ENCODE data around the gene SALL4. TPM values are rescaled to one million over a fixed set of nuclear protein-coding genes. Genes with fewer than 3 reads are reported as not detected.
"Not testable (repeated sequence)": the region's sequence is repeated elsewhere in the genome, so short reads cannot be mapped to it uniquely, and the experiment has no call there.

The SALL4 gene
- polyA plus RNA-seq, 4 donors, result 0.06 to 12.3 TPM; not detected in 2

- DNase-seq, result peak; percentile 92 to 95
- Histone ChIP-seq H3K27ac (ENCODE audit: low read depth in 1 of 3, low read length in 2 of 3) (peak overlapping the region; percentile 78 to 97 (median 92)), H3K27me3 (ENCODE audit: control insufficient read depth in 3 of 3, insufficient read depth in 3 of 3, low read length in 3 of 3) (no peaks in the 10 kb centered on the region), H3K9me3 (ENCODE audit: control insufficient read depth in 2 of 2, insufficient read depth in 1 of 2, low read depth in 1 of 2, low read length in 1 of 2) (no peaks in the 10 kb centered on the region), H3K4me1 (ENCODE audit: control insufficient read depth in 3 of 3, insufficient read depth in 2 of 3, low read depth in 1 of 3, low read length in 2 of 3) (peaks cover 0 to 11% (median 3%) of the 10 kb centered on the region in 3 donors), H3K36me3 (ENCODE audit: control insufficient read depth in 3 of 3, insufficient read depth in 2 of 3, low read depth in 1 of 3, low read length in 3 of 3) (peaks cover 0 to 3% (median 0%) of the 10 kb centered on the region in 3 donors), H3K4me3 (ENCODE audit: low read depth in 1 of 3, low read length in 3 of 3) (peak overlapping the region; percentile 54 to 98 (median 68))
- WGBS, 3 donors, result 1 to 2% (median 1%) methylated on average over 55 to 61 of the region's 61 CpGs
- no peak for FAIRE-seq
Observed at GRCh38 chr20:51766994-51767866, 35.1 kb downstream of the SALL4 start.

- H3K4me3 ChIP-seq (ENCODE audit: low read depth in 1 of 3, low read length in 3 of 3); DNase-seq; FAIRE-seq; H3K27me3 ChIP-seq (ENCODE audit: control insufficient read depth in 3 of 3, insufficient read depth in 3 of 3, low read length in 3 of 3); H3K27ac ChIP-seq (ENCODE audit: low read depth in 1 of 3, low read length in 2 of 3): not testable (repeated sequence)
- peaks cover 0 to 11% (median 0%) of the 10 kb centered on the region in 3 donors for H3K36me3 ChIP-seq (ENCODE audit: control insufficient read depth in 3 of 3, insufficient read depth in 2 of 3, low read depth in 1 of 3, low read length in 3 of 3)
- peaks cover 0 to 18% (median 3%) of the 10 kb centered on the region in 3 donors for H3K4me1 ChIP-seq (ENCODE audit: control insufficient read depth in 3 of 3, insufficient read depth in 2 of 3, low read depth in 1 of 3, low read length in 2 of 3)
- WGBS, 3 donors, result 86 to 91% (median 89%) methylated on average over 10 of the region's 10 CpGs
- peaks cover 0 to 11% of the 10 kb centered on the region in 2 donors for H3K9me3 ChIP-seq (ENCODE audit: control insufficient read depth in 2 of 2, insufficient read depth in 1 of 2, low read depth in 1 of 2, low read length in 1 of 2)
Observed at GRCh38 chr20:51765381-51765780, 36.9 kb downstream of the SALL4 start.

- no peak for FAIRE-seq
Observed at GRCh38 chr20:51763965-51764602, 38.2 kb downstream of the SALL4 start.

GRCh38 chr20:51760905-51761546 is 41.3 kb downstream of the SALL4 start:
- H3K4me3 ChIP-seq (ENCODE audit: low read depth in 1 of 3, low read length in 3 of 3), result peak overlapping the region in 1 of 3 donors; percentile 20
- peaks cover 0 to 19% of the 10 kb centered on the region in 2 donors for H3K9me3 ChIP-seq (ENCODE audit: control insufficient read depth in 2 of 2, insufficient read depth in 1 of 2, low read depth in 1 of 2, low read length in 1 of 2)
- H3K27me3 ChIP-seq (ENCODE audit: control insufficient read depth in 3 of 3, insufficient read depth in 3 of 3, low read length in 3 of 3), result no peaks in the 10 kb centered on the region
- peak; percentile 51 to 57 for DNase-seq
- H3K36me3 ChIP-seq (ENCODE audit: control insufficient read depth in 3 of 3, insufficient read depth in 2 of 3, low read depth in 1 of 3, low read length in 3 of 3), result peaks cover 0 to 27% (median 0%) of the 10 kb centered on the region in 3 donors
- WGBS, 3 donors, result 22 to 49% (median 44%) methylated on average over 14 of the region's 14 CpGs
- H3K4me1 ChIP-seq (ENCODE audit: control insufficient read depth in 3 of 3, insufficient read depth in 2 of 3, low read depth in 1 of 3, low read length in 2 of 3), result peaks cover 0 to 30% (median 0%) of the 10 kb centered on the region in 3 donors
- H3K27ac ChIP-seq (ENCODE audit: low read depth in 1 of 3, low read length in 2 of 3), result peak overlapping the region; percentile 49 to 94 (median 71)
- no peak for FAIRE-seq

More at GRCh38 chr20:51763965-51764602, 38.2 kb downstream of the SALL4 start:
- H3K27ac ChIP-seq (ENCODE audit: low read depth in 1 of 3, low read length in 2 of 3), result no peak overlapping the region
- peaks cover 0 to 15% (median 0%) of the 10 kb centered on the region in 3 donors for H3K36me3 ChIP-seq (ENCODE audit: control insufficient read depth in 3 of 3, insufficient read depth in 2 of 3, low read depth in 1 of 3, low read length in 3 of 3)
- no peak for DNase-seq
- no peaks in the 10 kb centered on the region for H3K27me3 ChIP-seq (ENCODE audit: control insufficient read depth in 3 of 3, insufficient read depth in 3 of 3, low read length in 3 of 3)
- 86 to 90% (median 89%) methylated on average over 6 of the region's 6 CpGs for WGBS, 3 donors
- no peak overlapping the region for H3K4me3 ChIP-seq (ENCODE audit: low read depth in 1 of 3, low read length in 3 of 3)
- H3K4me1 ChIP-seq (ENCODE audit: control insufficient read depth in 3 of 3, insufficient read depth in 2 of 3, low read depth in 1 of 3, low read length in 2 of 3), result peaks cover 0 to 19% (median 3%) of the 10 kb centered on the region in 3 donors
- H3K9me3 ChIP-seq (ENCODE audit: control insufficient read depth in 2 of 2, insufficient read depth in 1 of 2, low read depth in 1 of 2, low read length in 1 of 2), result peaks cover 0 to 11% of the 10 kb centered on the region in 2 donors

GRCh38 chr20:51759769-51760510 is 42.4 kb downstream of the SALL4 start:
- Histone ChIP-seq H3K36me3 (ENCODE audit: control insufficient read depth in 3 of 3, insufficient read depth in 2 of 3, low read depth in 1 of 3, low read length in 3 of 3) (peaks cover 0 to 29% (median 0%) of the 10 kb centered on the region in 3 donors), H3K4me3 (ENCODE audit: low read depth in 1 of 3, low read length in 3 of 3) (no peak overlapping the region), H3K9me3 (ENCODE audit: control insufficient read depth in 2 of 2, insufficient read depth in 1 of 2, low read depth in 1 of 2, low read length in 1 of 2) (peaks cover 0 to 19% of the 10 kb centered on the region in 2 donors), H3K27me3 (ENCODE audit: control insufficient read depth in 3 of 3, insufficient read depth in 3 of 3, low read length in 3 of 3) (no peaks in the 10 kb centered on the region), H3K27ac (ENCODE audit: low read depth in 1 of 3, low read length in 2 of 3) (no peak overlapping the region), H3K4me1 (ENCODE audit: control insufficient read depth in 3 of 3, insufficient read depth in 2 of 3, low read depth in 1 of 3, low read length in 2 of 3) (peaks cover 0 to 29% (median 0%) of the 10 kb centered on the region in 3 donors)
- FAIRE-seq (no peak), DNase-seq (no peak)
- 86 to 88% (median 87%) methylated on average over 14 of the region's 14 CpGs for WGBS, 3 donors

- Histone ChIP-seq H3K9me3 (ENCODE audit: control insufficient read depth in 2 of 2, insufficient read depth in 1 of 2, low read depth in 1 of 2, low read length in 1 of 2) (peaks cover 0 to 19% of the 10 kb centered on the region in 2 donors), H3K4me3 (ENCODE audit: low read depth in 1 of 3, low read length in 3 of 3) (no peak overlapping the region), H3K4me1 (ENCODE audit: control insufficient read depth in 3 of 3, insufficient read depth in 2 of 3, low read depth in 1 of 3, low read length in 2 of 3) (peaks cover 0 to 29% (median 0%) of the 10 kb centered on the region in 3 donors), H3K36me3 (ENCODE audit: control insufficient read depth in 3 of 3, insufficient read depth in 2 of 3, low read depth in 1 of 3, low read length in 3 of 3) (peaks cover 0 to 29% (median 0%) of the 10 kb centered on the region in 3 donors), H3K27me3 (ENCODE audit: control insufficient read depth in 3 of 3, insufficient read depth in 3 of 3, low read length in 3 of 3) (no peaks in the 10 kb centered on the region), H3K27ac (ENCODE audit: low read depth in 1 of 3, low read length in 2 of 3) (peak overlapping the region in 1 of 3 donors; percentile 86)
- DNase-seq (no peak), FAIRE-seq (no peak)
- WGBS, 3 donors, result 48 to 69% (median 48%) methylated on average over 12 of the region's 12 CpGs
Observed at GRCh38 chr20:51758978-51759544, 43.3 kb downstream of the SALL4 start.

DNA sequence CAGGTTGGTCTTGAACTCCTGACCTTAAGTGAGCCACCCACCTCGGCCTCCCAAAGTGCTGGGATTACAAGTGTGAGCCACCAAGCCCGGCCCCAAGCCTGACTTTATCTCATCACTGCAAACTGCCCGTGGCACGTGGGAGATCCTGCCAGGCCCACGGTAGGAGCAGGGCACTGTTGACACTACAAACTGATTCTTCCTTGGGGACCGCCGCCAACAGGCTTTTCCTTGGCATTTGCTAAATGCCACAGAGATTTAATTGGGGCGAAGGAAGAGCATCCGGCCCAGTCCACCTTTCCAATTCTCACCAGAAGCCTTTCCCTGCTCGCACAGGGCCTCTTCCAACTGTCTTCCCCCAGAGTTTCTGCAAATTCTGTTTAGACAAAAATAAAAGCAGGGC is 45.1 kb downstream of the SALL4 start:
- no peaks in the 10 kb centered on the region for H3K27me3 ChIP-seq (ENCODE audit: control insufficient read depth in 3 of 3, insufficient read depth in 3 of 3, low read length in 3 of 3)
- peaks cover 0 to 19% of the 10 kb centered on the region in 2 donors for H3K9me3 ChIP-seq (ENCODE audit: control insufficient read depth in 2 of 2, insufficient read depth in 1 of 2, low read depth in 1 of 2, low read length in 1 of 2)
- DNase-seq, result no peak
- H3K27ac ChIP-seq (ENCODE audit: low read depth in 1 of 3, low read length in 2 of 3), result peak overlapping the region; percentile 5 to 86 (median 5)
- H3K36me3 ChIP-seq (ENCODE audit: control insufficient read depth in 3 of 3, insufficient read depth in 2 of 3, low read depth in 1 of 3, low read length in 3 of 3), result peaks cover 0 to 28% (median 0%) of the 10 kb centered on the region in 3 donors
- 59 to 76% (median 74%) methylated on average over 10 of the region's 10 CpGs for WGBS, 3 donors
- H3K4me1 ChIP-seq (ENCODE audit: control insufficient read depth in 3 of 3, insufficient read depth in 2 of 3, low read depth in 1 of 3, low read length in 2 of 3), result peaks cover 0 to 36% (median 0%) of the 10 kb centered on the region in 3 donors
- FAIRE-seq, result no peak
- H3K4me3 ChIP-seq (ENCODE audit: low read depth in 1 of 3, low read length in 3 of 3), result no peak overlapping the region

All from small intestine (tissue), 7 donors.